H1 (cell line): ENCODE data around the gene CSTF3.
"Not testable (repeated sequence)": the region's sequence is repeated elsewhere in the genome, so short reads cannot be mapped to it uniquely, and the experiment has no call there.

Source experiments
- SAP30 ChIP-seq: fragments of 300-600 bp; sonication (generic); IDR thresholded peaks from 2 replicates; pipeline ENCODE4 v1.7.1; 2012; ENCODE audit warnings: low read length, moderate library complexity, mild to moderate bottlenecking, inconsistent platforms; ENCODE audit not compliant: insufficient read depth, insufficient replicate concordance
- TF ChIP-seq, protein P1 (sequence below): IDR thresholded peaks from 2 replicates; pipeline ENCODE4 v1.6.1; 2012; ENCODE audit warnings: inconsistent platforms

DNA sequence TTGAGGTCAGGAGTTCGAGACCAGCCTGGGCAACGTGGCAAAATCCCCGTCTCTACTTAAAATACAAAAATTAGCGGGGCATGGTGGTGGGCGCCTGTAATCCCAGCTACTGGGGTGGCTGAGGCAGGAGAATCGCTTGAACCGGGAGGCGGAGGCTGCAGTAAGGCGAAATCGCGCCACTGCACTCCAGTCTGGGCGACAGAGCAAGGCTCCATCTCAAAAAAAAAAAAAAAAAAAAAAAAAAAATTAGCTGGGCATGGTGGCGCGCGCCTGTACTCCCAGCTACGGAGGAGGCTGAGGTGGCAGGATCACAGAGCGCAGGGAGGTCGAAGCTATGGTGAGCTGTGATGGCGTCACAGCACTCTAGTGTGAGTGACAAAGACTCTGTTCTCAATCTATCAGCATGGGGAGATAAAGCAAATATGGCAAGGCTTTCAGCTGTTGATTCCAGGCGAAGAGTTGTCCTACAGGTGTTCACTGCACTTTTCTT, 1.9 kb downstream of the CSTF3 start:
- not testable (repeated sequence) for TF ChIP-seq SAP30
- TF ChIP-seq, protein P1, sequence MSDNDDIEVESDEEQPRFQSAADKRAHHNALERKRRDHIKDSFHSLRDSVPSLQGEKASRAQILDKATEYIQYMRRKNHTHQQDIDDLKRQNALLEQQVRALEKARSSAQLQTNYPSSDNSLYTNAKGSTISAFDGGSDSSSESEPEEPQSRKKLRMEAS = not testable (repeated sequence)
